ENCODE data around the gene KSR2. TPM values are rescaled to one million over a fixed set of nuclear protein-coding genes. Genes with fewer than 3 reads are reported as not detected.

Gene KSR2
- total and polyA plus RNA-seq, 2 donors (not counting 3 experiments of a cell fraction or from before 2014, with no cell fraction given), result 2.1 to 5.2 TPM

DNA sequence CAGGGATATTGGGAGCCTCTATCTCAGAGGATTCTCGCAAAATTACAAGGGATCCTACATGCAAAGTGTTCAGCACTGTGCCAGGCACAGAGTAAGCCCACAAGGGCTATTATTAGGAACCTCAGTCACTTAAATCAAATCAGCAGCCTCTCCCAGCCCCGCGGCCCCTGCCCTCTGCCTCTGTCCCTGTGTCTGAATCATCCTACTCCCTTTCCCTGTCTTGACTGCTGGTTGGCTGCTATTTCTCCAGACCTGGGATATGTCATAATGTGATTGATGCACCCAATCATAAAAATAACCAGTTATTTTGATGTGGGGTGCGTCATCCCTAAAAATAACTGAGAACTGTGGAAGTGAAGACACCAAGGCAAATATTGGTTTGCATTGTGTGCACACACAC is 176.3 kb downstream of the KSR2 start:
- no peaks in the 10 kb centered on the region for H3K36me3 ChIP-seq (ENCODE audit: control insufficient read depth in 2 of 2, extremely low read depth in 1 of 2, insufficient read depth in 2 of 2, low read length in 2 of 2)
- no peak overlapping the region for H3K4me2 ChIP-seq (ENCODE audit: insufficient read depth, low read length)
- H3K9ac ChIP-seq (replicated peaks; ENCODE audit: extremely low read depth, insufficient read depth, low read length), result no peak overlapping the region
- H3K9me3 ChIP-seq (replicated peaks; ENCODE audit: control insufficient read depth, insufficient read depth, low read length), result no peaks in the 10 kb centered on the region
- TF ChIP-seq, protein P1, sequence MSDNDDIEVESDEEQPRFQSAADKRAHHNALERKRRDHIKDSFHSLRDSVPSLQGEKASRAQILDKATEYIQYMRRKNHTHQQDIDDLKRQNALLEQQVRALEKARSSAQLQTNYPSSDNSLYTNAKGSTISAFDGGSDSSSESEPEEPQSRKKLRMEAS (IDR thresholded peaks at IDR 0.05; ENCODE audit: insufficient read depth, insufficient read length), result no peak
- dilution Hi-C loops (cut with MboI; ENCODE audit: extremely low pct_ligation_motif_present, low sequenced_read_pairs), result no loop called here
- no peaks in the 10 kb centered on the region for H4K20me1 ChIP-seq (replicated peaks; ENCODE audit: control insufficient read depth, extremely low read depth, insufficient read depth, low read length)
- no peak overlapping the region for H3K27ac ChIP-seq (ENCODE audit: insufficient read depth, low read depth, low read length)
- H2AFZ ChIP-seq (ENCODE audit: low read depth, low read length), result no peak overlapping the region
- H3K9me1 ChIP-seq (replicated peaks; ENCODE audit: control insufficient read depth, extremely low read depth, insufficient read depth, low read length), result no peaks in the 10 kb centered on the region
- H3K4me1 ChIP-seq (ENCODE audit: control insufficient read depth, extremely low read depth, insufficient read depth, low read length), result no peaks in the 10 kb centered on the region
- H3K27me3 ChIP-seq (ENCODE audit: control insufficient read depth in 2 of 2, insufficient read depth in 2 of 2, low read length in 2 of 2), result peaks cover 0 to under 1% of the 10 kb centered on the region in 2 experiments
- ChIA-PET POLR2A (no interaction called here), CTCF (no interaction called here)
- no peak overlapping the region for H3K4me3 ChIP-seq (replicated peaks in 1 of 3; ENCODE audit: insufficient read depth in 1 of 3, low read depth in 1 of 3, low read length in 3 of 3)
- DNase-seq (ENCODE audit: low read depth, low spot score) (no peak), FAIRE-seq (no peak)
- H3K79me2 ChIP-seq (ENCODE audit: control insufficient read depth, insufficient read depth, low read length), result no peaks in the 10 kb centered on the region
- intact Hi-C loops (cut with micrococcal nuclease), result no loop called here
- BruUV-seq (replicated peaks), result no TSS peak

DNA sequence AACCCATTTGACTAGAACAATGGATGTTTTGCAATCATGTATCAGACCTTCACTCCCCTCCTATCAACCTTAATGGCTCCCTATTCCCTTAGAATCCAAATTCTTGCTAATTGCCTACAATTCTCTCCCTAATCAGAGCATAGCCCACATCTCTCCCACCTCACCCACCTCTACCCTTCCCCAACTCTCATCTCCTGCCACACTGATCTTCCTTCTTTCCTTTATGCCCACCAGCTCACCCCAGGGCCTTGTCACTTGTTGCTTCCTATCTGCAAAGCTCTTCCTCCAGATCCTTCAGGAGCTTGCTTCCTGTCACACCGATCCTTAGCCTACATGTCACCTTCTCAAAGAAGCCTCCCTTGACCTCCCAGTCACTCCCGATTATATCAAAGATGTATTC is 177.8 kb downstream of the KSR2 start:
- BruUV-seq (replicated peaks), result no TSS peak
- TF ChIP-seq EZH2 (IDR thresholded peaks at IDR 0.05; ENCODE audit: borderline replicate concordance, low read depth, low read length, severe bottlenecking) (no peak), MYC (IDR thresholded peaks at IDR 0.05; ENCODE audit: low read depth, low read length) (no peak), POLR2AphosphoS5 (IDR thresholded peaks at IDR 0.05; ENCODE audit: insufficient read depth, low read depth, low read length) (no peak), FOS (IDR thresholded peaks at IDR 0.05; ENCODE audit: borderline replicate concordance, insufficient read depth, low read length) (no peak)
- TF ChIP-seq, protein P1 (IDR thresholded peaks at IDR 0.05; ENCODE audit: insufficient read depth, insufficient read length), result no peak
- TF ChIP-seq, protein P2, sequence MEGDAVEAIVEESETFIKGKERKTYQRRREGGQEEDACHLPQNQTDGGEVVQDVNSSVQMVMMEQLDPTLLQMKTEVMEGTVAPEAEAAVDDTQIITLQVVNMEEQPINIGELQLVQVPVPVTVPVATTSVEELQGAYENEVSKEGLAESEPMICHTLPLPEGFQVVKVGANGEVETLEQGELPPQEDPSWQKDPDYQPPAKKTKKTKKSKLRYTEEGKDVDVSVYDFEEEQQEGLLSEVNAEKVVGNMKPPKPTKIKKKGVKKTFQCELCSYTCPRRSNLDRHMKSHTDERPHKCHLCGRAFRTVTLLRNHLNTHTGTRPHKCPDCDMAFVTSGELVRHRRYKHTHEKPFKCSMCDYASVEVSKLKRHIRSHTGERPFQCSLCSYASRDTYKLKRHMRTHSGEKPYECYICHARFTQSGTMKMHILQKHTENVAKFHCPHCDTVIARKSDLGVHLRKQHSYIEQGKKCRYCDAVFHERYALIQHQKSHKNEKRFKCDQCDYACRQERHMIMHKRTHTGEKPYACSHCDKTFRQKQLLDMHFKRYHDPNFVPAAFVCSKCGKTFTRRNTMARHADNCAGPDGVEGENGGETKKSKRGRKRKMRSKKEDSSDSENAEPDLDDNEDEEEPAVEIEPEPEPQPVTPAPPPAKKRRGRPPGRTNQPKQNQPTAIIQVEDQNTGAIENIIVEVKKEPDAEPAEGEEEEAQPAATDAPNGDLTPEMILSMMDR (IDR thresholded peaks at IDR 0.05; ENCODE audit: extremely low read depth in 1 of 2, insufficient read depth in 1 of 2, low read depth in 1 of 2, low read length in 2 of 2), result no peak
- dilution Hi-C loops (cut with MboI; ENCODE audit: extremely low pct_ligation_motif_present, low sequenced_read_pairs) (no loop called here), intact Hi-C loops (cut with micrococcal nuclease) (no loop called here)
- FAIRE-seq, result no peak
- peaks cover 0 to 2% of the 10 kb centered on the region in 2 experiments for H3K27me3 ChIP-seq (ENCODE audit: control insufficient read depth in 2 of 2, insufficient read depth in 2 of 2, low read length in 2 of 2)
- no peak overlapping the region for H3K4me3 ChIP-seq (replicated peaks in 1 of 3; ENCODE audit: insufficient read depth in 1 of 3, low read depth in 1 of 3, low read length in 3 of 3)
- H3K4me2 ChIP-seq (ENCODE audit: insufficient read depth, low read length), result no peak overlapping the region
- CTCF ChIA-PET, result no interaction called here
- no peaks in the 10 kb centered on the region for H4K20me1 ChIP-seq (replicated peaks; ENCODE audit: control insufficient read depth, extremely low read depth, insufficient read depth, low read length)
- no peak overlapping the region for H2AFZ ChIP-seq (ENCODE audit: low read depth, low read length)
- no peaks in the 10 kb centered on the region for H3K36me3 ChIP-seq (ENCODE audit: control insufficient read depth in 2 of 2, extremely low read depth in 1 of 2, insufficient read depth in 2 of 2, low read length in 2 of 2)
- no peaks in the 10 kb centered on the region for H3K4me1 ChIP-seq (ENCODE audit: control insufficient read depth, extremely low read depth, insufficient read depth, low read length)
- DNase-seq (ENCODE audit: low read depth, low spot score), result no peak
- no peaks in the 10 kb centered on the region for H3K79me2 ChIP-seq (ENCODE audit: control insufficient read depth, insufficient read depth, low read length)
- POLR2A ChIA-PET, result no interaction called here
- no peaks in the 10 kb centered on the region for H3K9me1 ChIP-seq (replicated peaks; ENCODE audit: control insufficient read depth, extremely low read depth, insufficient read depth, low read length)
- H3K27ac ChIP-seq (ENCODE audit: insufficient read depth, low read depth, low read length), result no peak overlapping the region
- no peak overlapping the region for H3K9ac ChIP-seq (replicated peaks; ENCODE audit: extremely low read depth, insufficient read depth, low read length)
- H3K9me3 ChIP-seq (replicated peaks; ENCODE audit: control insufficient read depth, insufficient read depth, low read length), result no peaks in the 10 kb centered on the region

Measured in endothelial cell of umbilical vein (primary cell).